Middle frontal gyrus (tissue), 1 donor: ENCODE measurements around the gene PIK3R4.

Experiments used
- DNase-seq: peaks from one replicate; pipeline ENCODE4 v3.0.0-alpha.2; 2015; ENCODE audit warnings: low spot score; ENCODE audit errors: extremely low spot score

PIK3R4 gene

DNA sequence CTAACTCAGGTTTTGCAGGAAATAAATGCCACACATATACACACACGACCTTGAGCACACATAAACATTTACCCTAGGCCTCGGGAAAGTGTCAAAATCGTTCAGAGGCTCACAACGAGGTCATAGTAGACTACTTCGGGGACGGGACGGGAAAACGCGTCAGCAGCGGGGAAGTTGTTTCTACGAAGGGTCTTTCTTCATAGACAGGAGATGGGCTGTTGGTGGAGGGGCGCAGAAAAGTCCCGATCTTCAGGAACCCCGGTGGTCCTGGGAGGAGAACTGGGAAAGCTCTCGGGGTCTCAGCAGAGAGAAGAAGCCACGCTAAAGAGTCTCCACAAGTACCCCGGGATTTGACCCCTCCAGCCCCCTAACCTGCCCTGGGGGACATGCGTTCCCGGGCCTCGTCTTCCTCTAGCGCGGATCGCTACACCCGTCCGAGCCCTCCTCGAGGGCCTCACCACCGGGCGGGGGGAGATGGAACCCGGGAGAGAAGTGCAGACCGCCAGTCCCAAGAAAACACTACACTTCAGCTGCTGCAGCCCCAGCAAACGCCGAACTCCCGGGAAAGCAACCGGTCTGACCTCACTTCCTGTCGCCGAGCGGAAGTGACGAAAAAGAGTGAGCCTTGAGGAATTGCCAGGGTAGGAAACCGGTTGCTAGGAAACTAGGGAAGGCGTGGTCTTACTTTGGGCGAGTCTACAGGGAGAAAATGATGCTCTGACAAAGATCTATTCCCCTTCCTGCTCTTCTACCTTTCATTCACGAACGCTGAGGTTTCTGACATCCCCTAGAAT is at the start of gene PIK3R4:
Gene PIK3R4, minus strand, starts transcription at position 584 of the 794 bp plus-strand sequence. CDS start 1,611 bp downstream, outside the sequence.
- DNase-seq: peak; percentile 93

DNA sequence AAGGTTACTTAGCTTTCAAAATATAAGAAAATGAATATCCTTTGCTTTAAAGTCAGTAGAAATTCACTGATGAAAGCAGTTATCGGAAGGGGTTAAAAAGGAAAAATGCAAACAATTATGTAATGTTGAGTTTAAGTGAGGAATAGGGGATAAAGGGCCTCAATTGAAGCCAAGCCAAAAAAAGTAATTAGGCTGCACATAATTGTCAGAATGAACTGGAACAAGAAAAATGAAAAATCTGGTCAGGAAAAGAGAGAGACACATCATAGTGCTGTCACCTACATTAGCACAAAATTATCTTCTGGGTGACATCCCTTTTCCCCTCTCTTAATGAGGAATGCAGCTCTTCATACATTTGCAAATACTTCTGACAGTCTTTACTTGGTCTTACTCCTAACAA is 48.8 kb upstream of the PIK3R4 start:
- DNase-seq: no peak

DNA sequence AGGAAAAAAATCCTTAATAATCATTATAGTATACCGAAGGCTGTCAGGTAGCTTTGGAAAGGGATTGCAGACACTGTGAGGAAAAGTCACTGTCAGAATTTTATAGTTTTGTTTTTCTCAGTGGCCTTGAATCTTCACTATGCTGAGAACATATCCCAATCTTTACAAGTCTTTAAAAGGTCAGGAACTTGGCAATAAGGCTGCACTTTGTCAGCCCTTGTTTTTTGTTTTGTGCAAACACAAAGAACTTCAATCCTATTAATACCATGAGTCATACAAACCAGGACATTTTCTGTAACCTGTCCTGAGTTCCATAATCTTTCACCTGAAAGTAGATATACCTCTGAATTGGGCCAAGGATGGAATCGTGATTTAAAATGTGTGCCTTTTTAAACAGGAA is 45.6 kb upstream of the PIK3R4 start:
- DNase-seq: no peak

DNA sequence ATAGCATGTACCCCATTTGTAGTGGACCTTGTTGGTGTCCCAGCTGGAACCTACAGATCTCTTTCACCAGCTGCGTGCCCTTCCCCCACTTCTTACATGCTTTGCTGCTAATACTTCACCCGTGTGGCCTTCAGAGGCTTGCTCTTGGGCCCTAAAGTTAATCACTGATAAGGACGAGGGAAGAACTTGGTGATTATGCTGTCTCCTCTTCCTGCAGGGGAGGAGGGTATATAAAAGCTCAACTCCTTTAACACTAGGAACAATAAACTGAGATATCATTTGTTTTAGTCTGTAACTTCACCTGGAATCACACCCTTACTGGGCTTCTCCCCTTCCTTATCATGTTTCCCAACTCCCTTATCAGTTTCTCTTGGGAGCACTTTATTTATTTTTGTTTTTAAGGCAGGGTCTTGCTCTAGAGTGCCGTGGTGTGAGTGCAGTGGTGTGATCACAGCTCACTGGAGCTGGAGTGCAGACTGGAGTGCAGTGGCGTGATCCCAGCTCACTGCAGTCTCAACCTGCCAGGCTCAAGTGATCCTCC is 43.2 kb upstream of the PIK3R4 start:
- DNase-seq: no peak

DNA sequence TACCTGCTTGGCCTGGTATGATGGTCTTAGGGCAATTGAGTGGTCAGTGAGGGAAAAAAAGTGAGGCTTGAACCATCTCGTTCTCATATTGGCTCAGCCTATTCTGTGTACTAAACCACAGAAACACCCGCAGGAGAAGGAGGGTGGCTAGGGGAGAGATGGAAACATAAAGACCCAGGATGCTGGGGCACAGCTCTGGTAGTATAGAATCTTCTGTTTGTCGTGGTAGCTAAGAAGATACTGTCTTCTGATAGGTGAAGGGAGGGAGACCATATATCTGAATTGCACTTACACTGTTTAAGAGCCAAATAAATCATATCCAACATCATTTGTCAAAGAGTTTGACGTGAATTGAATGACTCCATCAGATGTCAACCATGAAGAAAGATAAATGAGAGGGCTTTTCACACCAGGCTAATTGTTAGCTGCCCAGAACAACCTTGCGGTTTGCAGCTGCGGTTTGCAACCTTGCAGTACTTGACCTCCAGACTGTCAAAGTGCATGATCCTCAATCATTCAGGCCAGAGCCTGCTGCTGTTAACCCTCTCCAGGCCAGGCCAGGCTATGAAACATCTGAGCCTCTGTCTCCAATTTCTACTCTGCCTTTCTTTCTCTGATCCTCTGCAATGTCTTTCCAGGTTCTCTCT is 40.9 kb upstream of the PIK3R4 start:
- DNase-seq: no peak

DNA sequence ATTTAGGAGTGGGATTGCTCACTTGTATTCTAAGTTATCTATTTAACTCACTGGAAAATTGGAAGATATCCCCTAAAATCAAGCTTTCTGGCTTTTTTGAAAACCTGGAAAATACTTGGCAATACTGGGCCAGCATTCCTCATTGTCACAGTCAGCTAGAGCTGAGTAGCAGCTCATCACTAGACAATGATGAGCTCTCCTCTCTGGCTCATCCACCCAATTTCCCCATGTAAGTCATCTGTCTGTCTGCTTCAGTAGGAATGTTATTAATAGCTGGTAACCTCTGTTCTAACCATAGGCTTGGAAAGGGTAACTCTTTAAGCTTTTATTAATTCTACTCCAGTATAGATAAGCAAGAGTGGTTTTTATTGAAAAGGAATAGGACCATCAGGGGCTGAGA is 39.7 kb upstream of the PIK3R4 start:
- no peak for DNase-seq

DNA sequence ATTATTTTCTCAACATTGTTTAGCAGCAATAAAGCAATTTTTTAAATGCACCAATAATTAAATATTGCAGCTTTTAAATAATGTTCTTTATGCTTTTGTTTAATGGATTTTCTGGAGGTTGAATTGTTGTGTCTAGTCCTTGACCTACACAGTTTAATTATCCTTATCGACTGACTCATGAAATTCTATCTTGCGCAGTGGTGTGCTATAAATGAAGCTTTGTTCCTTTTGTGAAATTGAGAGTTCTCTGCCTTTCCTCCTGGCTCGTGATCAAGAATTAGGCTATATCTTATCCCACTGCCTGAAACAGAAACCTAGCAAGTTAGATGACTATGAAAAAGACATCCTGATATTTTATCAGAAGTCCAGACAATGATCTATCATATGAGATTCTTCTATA is 37.0 kb upstream of the PIK3R4 start:
- no peak for DNase-seq

DNA sequence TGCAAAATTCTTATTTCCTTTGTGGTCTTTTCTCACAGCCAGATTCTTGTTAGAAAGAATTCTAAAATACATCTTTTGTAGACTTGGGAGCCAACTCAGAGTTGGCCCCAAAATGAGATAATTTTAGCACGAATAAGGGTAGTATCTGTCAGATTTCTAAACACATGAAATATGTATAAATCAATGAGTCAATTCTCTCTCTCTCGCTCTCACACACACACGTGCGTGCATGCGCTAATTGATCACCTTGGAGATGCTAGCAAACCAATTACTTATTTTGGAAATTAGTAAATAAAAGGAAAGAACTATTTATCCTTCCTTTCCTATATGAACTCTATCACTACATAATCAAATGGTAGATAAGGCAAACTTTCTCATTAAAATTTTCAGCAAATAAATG is 32.9 kb upstream of the PIK3R4 start:
- no peak for DNase-seq

DNA sequence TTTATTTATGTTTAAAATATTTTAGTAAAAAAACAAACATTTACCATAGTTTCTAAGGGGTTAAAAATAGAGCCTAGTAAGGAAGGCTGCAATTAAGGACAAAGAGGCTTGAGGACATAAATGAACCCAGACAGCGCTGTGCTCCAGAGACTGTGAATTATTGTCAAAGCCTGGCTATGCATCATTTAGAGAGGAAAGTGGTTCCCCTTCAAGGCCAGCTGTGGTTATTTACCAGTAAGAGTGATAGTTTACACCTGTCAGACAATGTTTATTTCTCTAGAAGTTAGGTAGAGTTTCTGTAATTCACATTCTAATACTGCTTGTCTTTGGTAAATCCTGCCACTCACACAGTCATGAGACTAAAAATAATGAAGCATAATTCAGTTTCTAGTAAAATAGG is 32.4 kb upstream of the PIK3R4 start:
- no peak for DNase-seq

DNA sequence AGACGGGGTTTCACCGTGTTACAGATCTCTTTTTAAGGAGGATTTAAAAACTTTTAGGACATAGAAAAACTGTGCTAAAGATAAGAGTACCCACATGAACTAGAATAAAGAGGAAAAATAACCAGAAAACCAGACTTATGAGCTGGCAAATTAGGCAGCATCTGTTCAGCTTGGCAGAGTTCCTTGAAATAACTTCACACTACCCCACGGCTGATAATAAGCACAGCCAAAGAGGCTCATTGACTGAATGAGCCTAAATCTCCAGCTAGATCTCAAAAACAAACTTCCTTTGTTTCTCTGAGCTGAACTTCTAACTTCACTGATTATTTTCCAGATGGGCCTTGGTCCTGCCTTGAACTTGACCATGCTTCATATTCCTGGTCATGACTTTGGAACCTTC is 26.7 kb upstream of the PIK3R4 start:
- DNase-seq: peak; percentile 30

DNA sequence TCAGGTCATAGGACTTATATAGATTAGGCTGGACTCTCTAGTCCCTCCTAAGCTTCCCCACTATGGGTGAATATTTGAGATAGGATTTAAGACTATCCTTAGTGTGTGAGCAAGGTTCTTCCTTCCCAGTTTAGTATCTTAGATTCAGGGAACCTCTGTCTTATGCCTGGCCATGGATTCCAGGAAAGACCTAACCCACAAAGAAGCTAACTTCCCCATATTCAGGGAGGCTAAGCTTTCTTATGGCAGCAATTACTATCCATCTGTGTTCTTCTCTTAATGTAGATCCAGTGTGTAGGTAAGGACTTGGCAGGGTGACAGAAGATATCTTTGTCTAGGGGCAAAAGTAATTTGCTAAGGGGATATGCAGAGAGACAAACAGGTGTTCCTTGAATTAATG is 25.5 kb upstream of the PIK3R4 start:
- DNase-seq: no peak

DNA sequence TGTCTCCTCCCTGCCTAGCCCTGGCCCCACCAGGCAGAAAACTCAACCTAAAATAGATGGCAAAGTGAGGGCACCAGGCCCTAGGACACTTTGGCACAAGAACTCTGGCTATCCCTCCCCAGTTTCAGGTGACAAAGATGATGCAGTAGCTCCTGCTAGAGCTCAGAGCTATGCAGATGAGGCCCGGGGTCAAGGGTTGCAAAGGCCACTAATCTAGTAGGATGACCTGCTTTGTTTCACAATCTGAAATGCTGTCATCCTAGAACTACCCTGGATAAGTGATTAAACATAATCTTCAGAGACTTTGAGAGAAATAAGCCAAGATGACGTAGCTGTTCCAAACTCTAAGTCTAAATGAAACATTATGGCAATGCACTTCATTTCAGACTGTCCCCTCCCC is 24.0 kb upstream of the PIK3R4 start:
- DNase-seq: no peak

DNA sequence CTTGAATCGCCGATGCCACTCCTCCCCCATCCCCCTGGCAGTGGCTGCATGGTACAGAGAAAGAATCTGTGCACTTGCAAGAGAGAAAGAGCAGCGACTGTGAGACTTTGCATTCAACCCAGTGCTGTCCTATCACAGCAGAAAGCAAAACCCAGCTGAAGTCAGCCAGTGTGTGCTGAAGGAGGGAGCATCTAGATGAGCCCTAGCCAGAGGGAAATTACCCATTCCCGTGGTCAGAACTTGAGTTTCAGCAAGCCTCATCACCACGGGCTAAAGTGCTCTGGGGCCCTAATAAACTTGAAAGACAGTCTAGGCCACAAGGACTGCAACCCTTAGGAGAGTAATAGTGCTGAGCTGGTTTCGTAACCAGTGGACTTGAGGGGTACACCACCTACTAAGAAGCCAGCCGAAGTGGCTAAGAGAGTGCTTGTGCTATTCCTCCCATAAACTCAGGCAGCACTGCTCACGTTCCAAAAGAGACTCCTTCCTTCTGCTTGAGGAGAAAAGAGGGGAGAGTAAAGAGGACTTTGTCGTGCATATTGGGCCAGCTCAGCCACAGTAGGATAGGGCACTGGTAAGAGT is 15.2 kb upstream of the PIK3R4 start:
- no peak for DNase-seq

DNA sequence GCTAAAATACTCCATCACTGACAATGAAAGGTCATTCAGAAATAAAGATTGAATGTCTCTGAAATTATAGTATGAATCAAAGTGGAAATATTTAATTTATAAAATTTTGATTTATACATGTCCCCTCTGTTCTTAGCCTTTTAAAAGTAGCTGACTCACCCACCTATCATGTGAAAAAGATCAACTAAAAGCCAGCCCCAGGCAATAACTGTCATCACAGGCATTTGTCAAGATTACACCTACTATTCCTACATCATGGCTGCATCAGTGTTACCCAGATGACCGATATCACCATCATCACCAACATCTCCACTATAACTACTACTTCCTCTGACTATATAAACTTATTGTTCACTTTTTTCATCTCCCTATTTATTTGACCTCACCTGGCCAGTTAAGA is 14.3 kb upstream of the PIK3R4 start:
- DNase-seq: no peak

DNA sequence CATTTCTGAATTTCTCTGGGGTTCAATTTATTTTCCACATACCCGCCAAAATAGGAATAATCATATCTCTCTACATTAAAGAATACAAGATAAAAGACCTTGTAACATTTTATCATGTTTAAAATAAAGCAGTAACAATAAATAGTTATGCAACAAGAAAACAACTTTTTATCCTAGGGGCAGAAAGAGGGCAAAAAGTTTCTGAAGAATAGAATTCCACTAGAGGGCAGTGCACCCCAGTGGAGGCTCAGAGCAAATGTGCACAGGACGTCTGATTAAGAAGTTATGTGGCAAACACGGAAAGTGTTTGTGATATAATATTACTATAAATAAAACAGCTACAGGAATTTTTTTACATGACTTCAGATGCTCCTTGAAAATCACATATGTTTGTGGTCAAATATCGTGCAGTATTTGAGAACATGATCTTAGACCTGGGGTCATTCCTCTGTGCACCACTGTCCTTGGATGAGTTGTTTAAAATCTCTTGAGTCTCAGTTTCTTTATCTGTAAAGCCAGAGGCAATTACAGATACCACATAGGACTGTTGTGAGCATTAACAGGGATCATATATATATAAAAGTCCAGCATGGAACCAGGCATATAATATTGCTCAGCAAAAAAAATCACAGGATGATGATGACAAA is 13.2 kb upstream of the PIK3R4 start:
- DNase-seq: peak; percentile 32

DNA sequence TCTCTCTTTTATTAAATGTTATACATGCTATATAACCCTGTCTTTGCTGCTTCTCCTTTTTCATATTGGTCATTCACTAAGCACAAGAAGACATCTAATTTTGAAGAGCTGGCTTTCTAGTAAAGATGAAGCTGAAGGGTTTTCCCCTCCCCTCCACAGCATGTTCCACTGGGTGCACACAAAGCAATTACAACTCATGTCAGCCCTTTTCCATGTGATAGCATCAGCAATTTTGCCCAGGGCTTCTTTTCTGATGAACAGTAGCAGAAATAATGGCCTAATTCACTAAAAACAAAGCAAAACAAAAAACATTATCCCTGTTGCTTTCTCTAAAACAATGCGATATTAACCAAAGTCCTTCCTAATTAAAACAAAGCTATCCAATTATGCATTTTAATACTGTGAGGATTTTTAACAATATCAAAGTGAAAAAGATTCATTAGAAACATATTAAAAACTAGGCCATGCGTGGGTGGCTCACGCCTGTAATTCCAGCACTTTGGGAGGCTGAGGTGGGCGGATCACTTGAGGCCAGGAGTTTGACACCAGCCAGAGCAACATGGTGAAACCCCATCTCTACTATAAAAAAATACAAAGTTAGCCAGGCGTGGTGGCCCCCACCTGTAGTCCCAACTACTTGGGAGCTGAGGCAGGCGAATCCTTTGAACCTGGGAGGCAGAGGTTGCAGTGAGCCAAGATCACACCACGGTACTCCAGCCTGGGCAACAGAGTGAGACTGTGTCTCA is 12.2 kb upstream of the PIK3R4 start:
- no peak for DNase-seq

DNA sequence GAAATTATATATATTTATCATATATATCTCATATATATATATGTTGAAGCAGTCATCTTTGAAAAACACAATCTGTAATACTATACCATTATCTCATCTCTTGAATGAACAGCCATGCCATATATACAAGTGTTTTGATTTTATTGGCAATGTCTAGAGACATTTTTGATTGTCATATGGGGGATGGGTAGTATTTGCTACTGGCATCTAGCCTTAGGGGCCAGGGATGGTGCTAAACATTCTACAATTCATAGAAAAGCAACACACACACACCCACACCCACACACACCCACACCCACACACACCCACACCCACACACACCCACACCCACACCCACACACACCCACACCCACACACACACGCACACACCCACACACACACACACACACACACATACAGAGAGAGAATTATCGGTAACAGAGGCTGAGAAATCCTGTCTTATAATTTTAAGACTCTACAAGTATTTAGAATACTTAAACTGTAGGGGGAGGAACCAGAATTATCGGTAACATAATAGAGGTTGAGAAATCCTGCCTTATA is 11.1 kb upstream of the PIK3R4 start:
- DNase-seq: no peak

DNA sequence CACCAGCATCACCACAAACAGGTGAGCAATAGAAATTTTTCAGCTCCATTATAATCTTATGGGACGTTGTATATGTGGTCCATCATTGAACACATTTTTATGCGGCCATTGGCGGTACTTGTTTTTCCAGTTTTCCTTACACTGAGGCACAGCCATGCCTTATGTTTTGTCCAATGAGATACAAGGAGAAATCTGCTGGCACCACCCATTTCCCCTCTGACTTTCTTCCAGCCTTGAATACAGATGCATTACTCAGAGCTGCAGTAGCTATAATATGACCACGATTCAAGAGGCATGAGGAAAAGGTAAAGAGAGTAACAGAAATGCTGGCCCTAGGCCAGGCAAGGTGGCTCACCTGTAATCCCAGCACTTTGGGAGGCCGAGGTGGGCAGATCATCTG is 9.0 kb upstream of the PIK3R4 start:
- no peak for DNase-seq

DNA sequence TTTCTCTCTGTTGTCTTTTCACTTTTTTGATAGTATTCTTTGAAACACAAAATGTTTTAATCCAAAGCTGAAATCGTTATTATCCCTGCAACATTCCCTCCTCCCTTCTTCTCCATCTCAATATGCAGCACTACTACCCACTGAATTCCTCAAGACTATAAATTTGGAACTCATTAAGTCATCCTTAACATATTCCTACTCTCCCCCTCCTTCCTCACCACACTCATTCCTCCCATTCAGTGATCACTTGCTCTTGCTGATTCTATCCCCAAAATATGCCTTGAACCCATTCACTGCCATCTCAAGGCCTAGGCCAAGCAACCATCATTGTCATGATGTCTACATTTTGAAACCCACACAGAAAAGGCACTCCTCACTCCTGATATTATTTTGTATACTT is 2.4 kb upstream of the PIK3R4 start:
- DNase-seq: no peak

DNA sequence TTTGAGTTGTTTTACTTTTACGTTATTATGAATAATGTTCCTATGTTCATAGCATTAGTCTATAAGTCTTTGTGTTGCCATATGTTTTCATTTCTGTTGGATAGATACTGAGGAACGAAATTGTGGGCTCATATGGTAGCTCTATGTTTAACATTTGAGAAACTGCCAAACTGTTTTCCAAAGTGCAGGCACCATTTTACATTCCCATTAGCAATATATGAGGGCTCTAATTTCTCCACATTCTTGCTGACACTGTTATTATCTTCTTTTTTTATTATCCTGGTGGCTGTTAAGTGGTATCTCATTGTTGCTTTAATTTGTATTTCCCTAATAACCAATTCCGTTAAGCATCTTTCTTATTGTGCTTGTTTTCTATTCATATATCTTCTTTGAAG is 1.8 kb upstream of the PIK3R4 start:
- no peak for DNase-seq

DNA sequence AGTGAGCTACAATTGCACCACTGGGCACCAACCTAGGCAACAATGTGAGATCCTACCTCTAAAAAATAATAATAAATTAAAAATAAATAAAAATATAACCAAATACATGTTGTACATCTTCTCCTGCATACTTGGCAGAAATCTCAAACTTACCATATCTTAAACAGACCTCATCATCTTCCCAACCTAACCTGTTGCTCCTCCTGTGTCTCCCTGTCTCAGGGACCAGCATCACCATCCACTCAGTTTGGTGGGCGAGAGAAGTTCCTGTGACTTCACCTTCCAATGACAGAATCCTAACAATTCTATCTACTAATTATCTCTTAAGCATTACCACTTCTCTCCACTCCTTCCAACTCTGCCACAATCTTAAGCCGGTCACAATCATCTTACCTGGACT is 3.3 kb downstream of the PIK3R4 start:
- no peak for DNase-seq
